ENCODE data around the gene ARHGEF3. TPM values are rescaled to one million over a fixed set of nuclear protein-coding genes. Genes with fewer than 3 reads are reported as not detected.

ARHGEF3 gene
- total RNA-seq, 1 donor from 2014 or later: 27.0 TPM

DNA sequence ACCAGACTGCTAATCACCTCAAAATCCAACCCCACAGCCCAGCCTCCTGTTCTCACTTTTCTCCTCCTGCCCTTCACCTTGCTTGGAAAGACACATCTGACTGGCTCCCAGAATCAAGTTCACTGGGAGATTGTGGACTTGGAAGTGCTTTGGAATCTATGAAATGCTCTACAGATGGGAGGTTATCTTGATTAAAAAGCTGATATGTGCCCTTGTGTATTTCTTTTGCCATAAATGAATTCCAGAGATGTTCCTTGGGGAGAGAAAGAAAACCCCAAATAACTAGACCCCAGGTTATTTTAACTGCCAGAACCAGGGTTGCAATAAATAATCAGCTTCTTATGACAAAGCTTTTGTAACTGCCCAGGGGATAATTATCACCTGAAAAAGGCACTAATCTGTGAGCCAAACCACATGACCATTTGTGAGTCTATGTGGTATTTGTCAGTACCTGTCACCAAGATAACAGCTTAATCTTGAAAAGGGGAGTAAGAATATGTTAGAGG lies 21.7 kb upstream of the ARHGEF3 start:
- Mint-ChIP-seq H3K36me3 (ENCODE audit: low read depth) (no peaks in the 10 kb centered on the region), H3K27me3 (peaks cover 4% of the 10 kb centered on the region), H3K4me1 (no peaks in the 10 kb centered on the region), H3K9me3 (no peaks in the 10 kb centered on the region), H3K4me3 (no peak overlapping the region), H3K27ac (no peak overlapping the region)
- ATAC-seq (ENCODE audit: low read depth) (no peak), DNase-seq (no peak)
- intact Hi-C loops (cut with micrococcal nuclease): no loop called here
- no peak for TF ChIP-seq CTCF (IDR thresholded peaks at IDR 0.05)
- ChIA-PET POLR2A (interaction anchor here (0.6 kb wide), 1 partner anchor 1378 kb away, joined by 3 read pairs; no protein-coding TSS in a partner anchor), CTCF (interaction anchor here (1.2 to 1.5 kb wide), 2 partner anchors 160 to 165 kb away, joined by 3 to 4 read pairs; no protein-coding TSS in a partner anchor)

- intact Hi-C loops (cut with micrococcal nuclease): no loop called here
- ChIA-PET POLR2A (interaction anchor here (0.7 kb wide), 1 partner anchor 97 kb away, joined by 6 read pairs; no protein-coding TSS in a partner anchor), CTCF (no interaction called here)
- Mint-ChIP-seq H3K27me3 (peaks cover 4% of the 10 kb centered on the region), H3K9me3 (no peaks in the 10 kb centered on the region), H3K4me3 (no peak overlapping the region), H3K4me1 (no peaks in the 10 kb centered on the region), H3K27ac (no peak overlapping the region), H3K36me3 (ENCODE audit: low read depth) (no peaks in the 10 kb centered on the region)
- no peak for ATAC-seq (ENCODE audit: low read depth)
- no peak for TF ChIP-seq CTCF (IDR thresholded peaks at IDR 0.05)
- no peak for DNase-seq
Measured at GRCh38 chr3:56822501-56822900, 20.8 kb upstream of the ARHGEF3 start.

- no peak for TF ChIP-seq CTCF (IDR thresholded peaks at IDR 0.05)
- DNase-seq (no peak), ATAC-seq (ENCODE audit: low read depth) (no peak)
- Mint-ChIP-seq H3K4me3 (no peak overlapping the region), H3K36me3 (ENCODE audit: low read depth) (no peaks in the 10 kb centered on the region), H3K27ac (no peak overlapping the region), H3K4me1 (no peaks in the 10 kb centered on the region), H3K27me3 (peaks cover 4% of the 10 kb centered on the region), H3K9me3 (no peaks in the 10 kb centered on the region)
- ChIA-PET CTCF (no interaction called here), POLR2A (interaction anchor here (0.6 to 0.7 kb wide), 2 partner anchors 46 to 84 kb away, joined by 3 to 4 read pairs; no protein-coding TSS in a partner anchor)
- intact Hi-C loops (cut with micrococcal nuclease): no loop called here
Measured at GRCh38 chr3:56819016-56819809, 17.5 kb upstream of the ARHGEF3 start.

DNA sequence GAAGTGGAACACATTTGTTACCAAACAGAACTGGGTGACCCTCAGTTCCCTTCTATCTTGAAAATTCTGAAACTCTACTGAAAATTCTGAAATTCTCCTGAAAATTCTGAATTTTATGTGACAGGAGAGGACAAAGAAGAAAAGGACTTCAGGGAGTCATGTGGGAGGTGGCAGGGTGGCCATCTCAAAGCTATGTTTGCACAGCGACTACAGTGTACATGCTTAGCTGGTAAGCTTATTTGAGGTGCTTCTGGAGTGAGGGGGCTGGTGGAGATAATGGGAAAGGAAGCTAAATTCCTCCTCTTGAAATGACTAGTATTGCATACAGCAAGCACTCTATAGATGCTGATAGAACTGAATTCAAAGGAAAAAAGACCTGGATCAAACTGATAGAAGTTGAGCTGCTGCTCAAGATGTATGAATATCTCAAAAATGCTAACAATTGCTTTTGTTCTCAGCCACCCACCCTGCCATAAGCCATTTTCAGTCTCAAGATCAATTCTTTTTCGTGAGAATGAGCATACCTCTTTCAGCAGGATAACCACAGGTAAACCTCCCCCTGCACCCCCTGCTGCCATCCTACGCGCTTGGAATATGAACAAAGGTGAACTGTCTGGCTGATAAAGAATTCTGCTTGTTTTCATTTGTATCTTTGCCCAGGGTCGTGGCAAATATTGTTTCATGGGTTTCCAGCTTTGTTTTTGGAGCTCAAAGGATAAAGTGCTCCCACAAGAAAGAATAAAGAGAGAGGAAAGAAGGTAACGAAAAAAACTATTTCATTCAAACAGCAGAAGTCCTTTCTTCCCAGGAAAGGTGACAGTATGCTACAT lies 16.6 kb upstream of the ARHGEF3 start:
- Mint-ChIP-seq H3K9me3 (no peaks in the 10 kb centered on the region), H3K36me3 (ENCODE audit: low read depth) (no peaks in the 10 kb centered on the region), H3K27me3 (peaks cover 4% of the 10 kb centered on the region), H3K27ac (no peak overlapping the region), H3K4me3 (no peak overlapping the region), H3K4me1 (peaks cover 4% of the 10 kb centered on the region)
- intact Hi-C loops (cut with micrococcal nuclease): no loop called here
- no peak for DNase-seq
- CTCF ChIA-PET: interaction anchor here (1.4 kb wide), 1 partner anchor 171 kb away, joined by 3 read pairs; no protein-coding TSS in a partner anchor
- no peak for ATAC-seq (ENCODE audit: low read depth)
- TF ChIP-seq CTCF (IDR thresholded peaks at IDR 0.05): no peak
- POLR2A ChIA-PET: no interaction called here

Data from activated B cell treated with CpG ODN at 0.5 μM for 24 hours (primary cell).